ENCODE measurements around the gene TMEM132A.

Gene TMEM132A

GRCh38 chr11:60923326-60923725 is 934 bp upstream of the TMEM132A start:
- DNase-seq, result no peak

GRCh38 chr11:60923800-60924109 is 505 bp upstream of the TMEM132A start:
- no peak for DNase-seq

GRCh38 chr11:60924906-60925853 is 920 bp downstream of the TMEM132A start:
- peak; percentile 55 for DNase-seq

GRCh38 chr11:60925868-60926267 is 1.6 kb downstream of the TMEM132A start:
- peak; percentile 86 for DNase-seq

GRCh38 chr11:60926500-60926899 is 2.2 kb downstream of the TMEM132A start:
- no peak for DNase-seq

- no peak for DNase-seq
Measured at GRCh38 chr11:60927061-60927592, 2.9 kb downstream of the TMEM132A start.

GRCh38 chr11:60927600-60927999 is 3.3 kb downstream of the TMEM132A start:
- DNase-seq, result no peak

- DNase-seq, result no peak
Measured at GRCh38 chr11:60928563-60929001, 4.3 kb downstream of the TMEM132A start.

- no peak for DNase-seq
Measured at GRCh38 chr11:60929764-60930163, 5.5 kb downstream of the TMEM132A start.

- DNase-seq, result no peak
Measured at GRCh38 chr11:60930394-60930793, 6.1 kb downstream of the TMEM132A start.

GRCh38 chr11:60931917-60932316 is 7.7 kb downstream of the TMEM132A start:
- no peak for DNase-seq

GRCh38 chr11:60932605-60933356 is 8.5 kb downstream of the TMEM132A start:
- DNase-seq, result no peak

- no peak for DNase-seq
Measured at GRCh38 chr11:60933416-60934123, 9.3 kb downstream of the TMEM132A start.

GRCh38 chr11:60934124-60934789 is 10.0 kb downstream of the TMEM132A start:
- DNase-seq, result no peak

GRCh38 chr11:60934790-60935605 is 10.7 kb downstream of the TMEM132A start:
- no peak for DNase-seq

- no peak for DNase-seq
Measured at GRCh38 chr11:60935676-60936442, 11.6 kb downstream of the TMEM132A start.

- no peak for DNase-seq
Measured at GRCh38 chr11:60936467-60937143, 12.3 kb downstream of the TMEM132A start.

GRCh38 chr11:60937144-60937527 is 12.9 kb downstream of the TMEM132A start:
- no peak for DNase-seq

- no peak for DNase-seq
Measured at GRCh38 chr11:60937811-60938210, 13.6 kb downstream of the TMEM132A start.

- DNase-seq, result no peak
Measured at GRCh38 chr11:60938500-60938899, 14.2 kb downstream of the TMEM132A start.
